HG02938 (cell line): ENCODE measurements around the gene FAM53A.

Experiments
- ATAC-seq: cut with Tn5 transposase; IDR thresholded peaks from one replicate; pipeline ENCODE4 v1.9.1; 2021; ENCODE audit warnings: mild to moderate bottlenecking, moderate library complexity; ENCODE audit not compliant: unreplicated experiment

The FAM53A gene

DNA sequence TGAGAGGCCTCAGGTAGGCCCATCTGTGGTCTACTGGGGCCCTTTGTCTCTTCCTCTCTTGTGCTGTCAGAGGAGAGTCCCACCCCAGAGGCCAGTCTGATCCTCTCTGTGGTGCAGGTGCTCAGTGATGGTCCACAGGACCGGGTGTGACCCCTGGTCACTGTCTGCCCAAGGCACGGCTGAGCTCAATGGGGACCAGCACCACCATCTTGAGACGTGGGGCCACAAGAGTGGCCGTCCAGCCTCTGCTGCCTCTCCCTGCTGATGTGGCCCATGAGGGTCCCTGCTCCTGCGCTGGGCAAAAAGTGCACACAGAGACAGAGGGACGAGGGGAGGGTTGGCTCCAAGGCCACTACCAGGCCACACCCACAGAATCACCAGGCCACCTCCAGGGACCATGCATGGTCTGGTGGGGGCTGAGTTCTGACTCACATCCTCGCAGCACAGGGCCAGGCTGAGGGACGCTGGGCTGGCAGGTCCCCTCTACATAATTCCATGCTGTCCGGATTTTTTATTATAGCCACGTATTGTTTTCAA is 88.3 kb downstream of the FAM53A start:
- no peak for ATAC-seq

DNA sequence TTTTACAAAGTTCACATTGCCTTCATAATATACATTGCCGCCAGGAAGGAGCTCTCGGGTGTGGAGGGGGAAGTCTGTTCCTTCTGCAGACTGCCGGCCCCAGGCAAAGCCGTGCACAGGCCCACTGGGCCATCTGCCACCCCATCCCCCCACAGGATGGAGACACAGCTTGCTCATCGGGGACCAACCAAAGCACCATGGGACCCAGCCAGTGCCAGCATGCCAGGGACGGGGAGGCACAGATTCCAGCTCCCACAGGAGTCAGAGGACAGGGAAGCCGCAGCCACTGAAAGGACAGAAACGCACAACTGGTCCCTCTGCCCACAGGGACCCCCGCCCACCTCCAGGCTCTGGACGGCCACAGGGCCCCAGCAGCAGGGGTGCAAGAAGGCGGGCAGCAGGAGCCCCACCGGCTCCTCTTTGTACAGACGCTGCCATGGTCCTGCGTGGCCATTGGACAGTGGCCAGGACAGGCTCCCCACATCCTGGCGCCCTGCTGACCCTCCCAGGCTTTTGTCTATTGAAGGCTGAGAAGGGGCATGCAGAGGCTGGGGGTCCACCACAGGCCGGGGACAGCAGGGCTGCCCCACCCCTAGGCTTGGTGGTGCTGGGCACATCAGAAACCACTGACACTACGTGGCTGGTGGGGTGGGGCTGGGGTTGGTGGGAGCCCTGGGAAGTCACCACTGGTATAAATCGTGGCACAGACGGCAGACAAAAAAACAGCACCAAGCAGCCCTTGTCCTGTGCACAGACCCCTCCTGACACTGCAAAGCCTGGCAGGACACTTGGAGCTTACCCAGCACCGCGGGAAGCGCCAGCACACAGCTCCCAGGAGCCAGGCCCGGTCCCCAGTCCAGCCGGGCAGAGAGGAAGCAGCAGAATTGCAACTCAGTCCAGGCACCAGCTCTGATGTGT is 89.0 kb downstream of the FAM53A start:
- ATAC-seq: no peak

GRCh38 chr4:1593881-1594345 is 90.2 kb downstream of the FAM53A start:
- no peak for ATAC-seq

- no peak for ATAC-seq
Observed at GRCh38 chr4:1593458-1593857, 90.7 kb downstream of the FAM53A start.

DNA sequence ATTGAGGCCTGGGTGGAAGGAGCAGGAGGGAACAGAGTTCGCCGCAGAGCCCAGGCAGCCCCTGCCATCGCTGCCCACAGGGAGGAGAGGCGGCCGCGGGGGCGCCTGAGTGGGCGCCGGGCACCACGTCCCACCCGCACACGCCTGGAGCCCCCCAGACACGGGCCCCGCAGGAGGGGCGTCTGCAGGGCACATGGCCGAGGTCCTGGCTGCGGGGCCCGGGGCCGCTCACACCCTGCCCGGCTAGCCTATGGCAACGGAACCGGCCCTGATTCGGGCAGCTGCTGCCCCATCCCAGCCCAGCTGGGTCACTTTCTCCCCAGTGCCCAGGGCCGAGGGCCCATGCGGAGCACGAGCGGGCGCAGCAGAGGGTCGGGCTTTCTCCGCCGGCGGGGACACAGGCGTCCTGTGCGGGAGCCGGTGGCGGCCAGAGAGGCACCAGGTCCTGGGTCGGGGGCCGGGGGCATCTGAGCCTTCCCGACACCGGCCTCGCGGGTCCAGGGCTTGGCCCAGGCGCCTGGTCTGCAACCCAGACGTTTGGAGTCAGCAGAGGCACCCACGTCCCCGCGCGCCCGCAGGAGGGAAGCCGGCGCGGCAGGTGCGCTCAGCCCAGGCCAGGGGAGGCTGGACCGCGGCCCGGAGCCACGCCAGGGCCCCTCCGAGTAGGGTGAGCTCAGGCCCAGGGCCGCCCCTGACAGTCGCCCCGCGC is 91.2 kb downstream of the FAM53A start:
- ATAC-seq: no peak

GRCh38 chr4:1592068-1592708 is 91.9 kb downstream of the FAM53A start:
- no peak for ATAC-seq

GRCh38 chr4:1591107-1591506 is 93.0 kb downstream of the FAM53A start:
- ATAC-seq: no peak

- no peak for ATAC-seq
Observed at GRCh38 chr4:1590244-1590643, 93.9 kb downstream of the FAM53A start.
